Measurements from ENCODE around the gene ZC3HAV1.
"Not testable (repeated sequence)": the region's sequence is repeated elsewhere in the genome, so short reads cannot be mapped to it uniquely, and the experiment has no call there.

Gene ZC3HAV1

DNA sequence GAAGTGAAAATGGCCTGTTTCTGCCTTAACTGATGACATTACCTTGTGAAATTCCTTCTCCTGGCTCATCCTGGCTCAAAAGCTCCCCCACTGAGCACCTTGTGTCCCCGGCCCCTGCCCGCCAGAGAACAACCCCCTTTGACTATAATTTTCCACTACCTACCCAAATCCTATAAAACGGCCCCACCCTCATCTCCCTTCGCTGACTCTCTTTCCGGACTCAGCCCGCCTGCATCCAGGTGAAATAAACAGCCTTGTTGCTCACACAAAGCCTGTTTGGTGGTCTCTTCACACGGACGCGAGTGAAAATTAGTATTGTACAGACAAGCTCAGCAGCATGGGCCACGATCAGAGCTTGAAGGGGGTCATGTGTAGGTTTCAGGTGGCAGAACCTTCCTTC lies 16.0 kb downstream of the ZC3HAV1 start:
- not testable (repeated sequence) for H3K36me3 ChIP-seq (ENCODE audit: control insufficient read depth, insufficient read depth, low read length); H3K4me1 ChIP-seq (ENCODE audit: control insufficient read depth, insufficient read depth, low read length); H3K27me3 ChIP-seq (ENCODE audit: control insufficient read depth, insufficient read depth, low read length); H3K4me3 ChIP-seq (ENCODE audit: low read length); H3K27ac ChIP-seq (ENCODE audit: low read depth, low read length); H3K9ac ChIP-seq (ENCODE audit: low read length)

DNA sequence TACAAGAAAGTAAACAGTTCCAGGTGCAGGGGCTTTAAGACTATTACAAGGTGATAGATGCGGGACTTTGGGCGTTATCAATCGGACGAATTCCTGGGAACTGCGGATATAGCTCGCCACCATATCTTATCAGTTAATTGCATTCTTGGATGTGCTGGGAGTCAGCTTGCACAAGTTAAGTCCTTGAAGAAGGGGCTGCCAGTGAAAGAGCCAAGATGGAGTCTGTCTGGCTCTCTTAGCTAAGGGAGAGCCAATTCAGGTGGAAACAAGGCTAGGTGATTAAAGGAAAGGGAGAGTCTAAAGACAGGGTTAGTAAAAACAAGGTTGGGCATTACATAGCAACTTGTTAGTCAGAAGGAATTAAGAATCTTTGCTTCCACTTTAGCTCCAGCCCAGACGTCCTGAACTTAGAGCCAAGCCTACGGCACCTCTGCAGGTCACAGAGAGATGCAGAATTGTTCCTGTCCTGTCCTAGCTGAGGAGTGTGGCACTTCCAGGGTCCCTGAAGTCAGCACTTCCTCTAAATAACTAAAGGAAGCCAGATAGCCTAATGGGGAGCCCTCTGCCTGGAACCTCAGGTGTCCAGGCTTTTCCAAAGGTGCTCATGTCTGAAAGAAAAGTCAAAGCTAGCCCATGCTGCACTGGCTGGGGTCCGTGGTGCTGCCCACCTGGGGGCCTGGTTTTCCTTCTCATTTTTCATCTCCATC lies 17.3 kb downstream of the ZC3HAV1 start:
- no peaks in the 10 kb centered on the region for H3K4me1 ChIP-seq (ENCODE audit: control insufficient read depth, insufficient read depth, low read length)
- H3K9ac ChIP-seq (ENCODE audit: low read length), result no peak overlapping the region
- H3K27ac ChIP-seq (ENCODE audit: low read depth, low read length), result no peak overlapping the region
- peaks cover 8% of the 10 kb centered on the region for H3K36me3 ChIP-seq (ENCODE audit: control insufficient read depth, insufficient read depth, low read length)
- no peaks in the 10 kb centered on the region for H3K27me3 ChIP-seq (ENCODE audit: control insufficient read depth, insufficient read depth, low read length)
- no peak overlapping the region for H3K4me3 ChIP-seq (ENCODE audit: low read length)

DNA sequence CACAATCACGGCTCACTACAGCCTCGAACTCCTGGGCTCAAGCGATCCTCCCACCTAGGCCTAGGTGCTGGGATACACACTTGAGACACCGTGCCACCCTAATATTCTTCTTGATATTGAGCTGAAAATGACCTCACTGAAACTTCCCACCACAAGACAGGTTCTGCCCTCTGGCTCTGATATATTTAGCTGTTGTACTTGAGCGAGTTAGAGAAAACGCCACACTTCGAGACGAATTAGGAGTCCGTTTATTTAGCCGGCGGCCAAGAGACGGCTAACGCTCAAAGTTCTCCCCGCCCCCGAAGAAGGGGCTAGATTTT lies 17.9 kb downstream of the ZC3HAV1 start:
- Histone ChIP-seq H3K27me3 (ENCODE audit: control insufficient read depth, insufficient read depth, low read length) (no peaks in the 10 kb centered on the region), H3K4me3 (ENCODE audit: low read length) (no peak overlapping the region), H3K4me1 (ENCODE audit: control insufficient read depth, insufficient read depth, low read length) (no peaks in the 10 kb centered on the region), H3K9ac (ENCODE audit: low read length) (no peak overlapping the region), H3K36me3 (ENCODE audit: control insufficient read depth, insufficient read depth, low read length) (peaks cover 13% of the 10 kb centered on the region), H3K27ac (ENCODE audit: low read depth, low read length) (no peak overlapping the region)

DNA sequence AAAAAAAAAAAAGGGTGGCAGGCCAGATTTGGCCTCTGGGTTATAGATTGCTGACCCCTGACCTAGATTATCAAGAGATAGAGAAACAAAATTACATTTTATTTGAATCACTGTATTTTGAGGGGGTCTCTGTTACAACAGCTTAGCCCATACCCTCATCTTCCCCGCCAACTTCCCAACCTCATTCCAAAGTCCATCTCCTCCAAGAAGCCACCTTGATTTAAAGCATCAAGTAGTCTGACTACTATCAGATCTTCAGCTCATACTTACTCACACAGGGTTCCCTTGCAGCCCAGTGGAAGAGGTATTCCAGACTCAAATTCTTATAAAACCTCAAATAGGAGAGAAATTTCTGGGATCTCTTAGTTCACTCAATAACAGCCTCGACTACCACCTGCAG lies 20.4 kb downstream of the ZC3HAV1 start:
- Histone ChIP-seq H3K36me3 (ENCODE audit: control insufficient read depth, insufficient read depth, low read length) (peaks cover 17% of the 10 kb centered on the region), H3K4me1 (ENCODE audit: control insufficient read depth, insufficient read depth, low read length) (no peaks in the 10 kb centered on the region), H3K4me3 (ENCODE audit: low read length) (no peak overlapping the region), H3K27ac (ENCODE audit: low read depth, low read length) (no peak overlapping the region), H3K27me3 (ENCODE audit: control insufficient read depth, insufficient read depth, low read length) (no peaks in the 10 kb centered on the region), H3K9ac (ENCODE audit: low read length) (no peak overlapping the region)

DNA sequence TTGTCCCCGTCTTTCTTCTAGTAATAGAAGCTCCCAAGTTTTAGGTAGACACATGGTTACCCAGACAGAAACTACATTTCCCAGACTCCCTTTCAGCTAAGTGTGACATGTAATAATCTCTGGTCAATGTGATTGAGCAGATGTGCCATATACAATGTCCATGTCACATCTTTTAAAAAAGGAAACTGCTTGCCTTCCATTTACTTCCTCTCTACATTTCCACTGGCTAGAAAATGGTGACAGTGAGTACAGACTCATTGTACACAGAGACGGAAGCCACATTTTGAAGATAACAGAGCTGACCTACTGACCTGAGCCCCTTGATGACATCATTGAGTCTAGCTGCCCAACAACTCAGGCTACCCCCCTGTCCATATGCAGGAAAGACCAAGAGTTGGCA lies 21.3 kb downstream of the ZC3HAV1 start:
- Histone ChIP-seq H3K4me1 (ENCODE audit: control insufficient read depth, insufficient read depth, low read length) (no peaks in the 10 kb centered on the region), H3K27me3 (ENCODE audit: control insufficient read depth, insufficient read depth, low read length) (no peaks in the 10 kb centered on the region), H3K27ac (ENCODE audit: low read depth, low read length) (no peak overlapping the region), H3K4me3 (ENCODE audit: low read length) (no peak overlapping the region), H3K9ac (ENCODE audit: low read length) (no peak overlapping the region), H3K36me3 (ENCODE audit: control insufficient read depth, insufficient read depth, low read length) (peaks cover 24% of the 10 kb centered on the region)

DNA sequence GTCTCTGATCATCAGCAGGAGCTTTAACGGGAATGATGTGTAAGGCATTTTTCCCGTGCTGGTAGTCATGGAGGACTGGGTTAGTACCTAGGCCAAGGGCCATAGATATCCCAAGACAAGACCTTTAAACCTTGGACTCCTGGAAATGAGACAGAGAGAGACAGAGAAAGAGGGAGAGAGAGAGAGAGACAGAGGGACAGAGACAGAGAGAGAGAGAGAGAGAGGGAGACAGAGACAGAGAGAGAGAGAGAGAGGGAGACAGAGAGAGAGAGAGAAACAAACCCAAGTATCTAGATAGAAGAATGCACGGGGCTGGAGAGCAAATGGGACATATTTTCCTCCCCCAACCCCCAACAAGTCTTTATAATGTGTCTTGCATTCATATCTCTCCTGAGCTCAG lies 22.3 kb downstream of the ZC3HAV1 start:
- Histone ChIP-seq H3K4me3 (ENCODE audit: low read length) (no peak overlapping the region), H3K27ac (ENCODE audit: low read depth, low read length) (no peak overlapping the region), H3K9ac (ENCODE audit: low read length) (no peak overlapping the region), H3K4me1 (ENCODE audit: control insufficient read depth, insufficient read depth, low read length) (no peaks in the 10 kb centered on the region), H3K36me3 (ENCODE audit: control insufficient read depth, insufficient read depth, low read length) (peaks cover 29% of the 10 kb centered on the region), H3K27me3 (ENCODE audit: control insufficient read depth, insufficient read depth, low read length) (no peaks in the 10 kb centered on the region)

DNA sequence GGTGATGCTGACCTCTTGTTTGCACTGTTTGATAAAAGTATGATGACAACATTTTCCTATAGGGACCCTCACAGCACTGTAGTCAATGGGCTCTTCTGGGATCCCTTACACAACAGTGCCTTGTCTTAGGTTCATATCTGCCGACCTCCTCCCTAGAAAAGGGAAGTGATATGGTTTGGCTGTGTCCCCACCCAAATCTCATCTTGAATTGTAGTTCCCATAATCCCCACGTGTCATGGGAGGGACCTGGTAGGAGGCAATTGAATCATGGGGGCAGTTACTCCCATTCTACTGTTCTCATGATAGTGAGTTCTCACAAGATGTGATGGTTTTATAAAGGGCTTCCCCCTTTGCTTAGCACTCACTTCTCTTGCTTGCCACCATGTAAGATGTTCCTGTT lies 23.1 kb downstream of the ZC3HAV1 start:
- H3K36me3 ChIP-seq (ENCODE audit: control insufficient read depth, insufficient read depth, low read length), result peaks cover 29% of the 10 kb centered on the region
- no peaks in the 10 kb centered on the region for H3K4me1 ChIP-seq (ENCODE audit: control insufficient read depth, insufficient read depth, low read length)
- no peak overlapping the region for H3K4me3 ChIP-seq (ENCODE audit: low read length)
- H3K9ac ChIP-seq (ENCODE audit: low read length), result no peak overlapping the region
- no peak overlapping the region for H3K27ac ChIP-seq (ENCODE audit: low read depth, low read length)
- H3K27me3 ChIP-seq (ENCODE audit: control insufficient read depth, insufficient read depth, low read length), result no peaks in the 10 kb centered on the region

DNA sequence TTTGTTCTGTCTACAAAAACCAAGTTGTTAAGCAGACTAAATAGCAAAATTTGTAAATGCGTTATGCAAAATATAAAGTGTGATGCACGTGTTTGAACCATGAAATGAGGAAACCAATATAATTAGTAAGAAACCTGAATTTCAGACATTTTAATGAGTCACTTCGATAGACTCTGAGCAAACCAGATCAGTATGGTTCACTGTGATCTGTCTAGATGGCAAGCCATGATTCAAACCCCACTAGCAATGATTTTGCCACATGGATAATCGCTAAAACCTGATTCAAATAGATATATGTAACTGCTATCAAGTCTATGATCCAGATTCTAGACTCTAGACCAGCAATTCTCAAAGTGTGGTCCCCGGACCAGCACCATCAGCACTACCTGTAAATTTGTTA lies 24.8 kb downstream of the ZC3HAV1 start:
- Histone ChIP-seq H3K36me3 (ENCODE audit: control insufficient read depth, insufficient read depth, low read length) (peaks cover 32% of the 10 kb centered on the region), H3K27me3 (ENCODE audit: control insufficient read depth, insufficient read depth, low read length) (no peaks in the 10 kb centered on the region), H3K9ac (ENCODE audit: low read length) (no peak overlapping the region), H3K4me3 (ENCODE audit: low read length) (no peak overlapping the region), H3K4me1 (ENCODE audit: control insufficient read depth, insufficient read depth, low read length) (no peaks in the 10 kb centered on the region), H3K27ac (ENCODE audit: low read depth, low read length) (no peak overlapping the region)

DNA sequence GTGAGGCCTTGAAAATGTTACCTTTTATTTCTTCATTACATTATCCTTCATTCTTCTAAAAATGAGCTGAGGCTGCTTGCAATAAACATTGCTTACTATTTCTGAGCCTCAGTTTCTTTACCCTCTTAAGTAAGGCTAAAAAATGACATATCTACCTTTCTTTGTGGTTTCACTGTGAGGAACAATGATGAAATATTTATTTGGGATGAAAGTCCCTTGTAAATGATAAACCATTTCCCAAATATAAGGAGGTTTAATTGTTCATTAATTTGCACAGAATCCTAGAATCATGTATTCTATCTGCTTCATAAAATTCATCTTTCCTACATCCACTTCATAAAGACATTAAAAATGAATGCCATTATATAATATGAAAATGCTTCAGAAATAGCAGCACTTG lies 27.9 kb downstream of the ZC3HAV1 start:
- no peak overlapping the region for H3K9ac ChIP-seq (ENCODE audit: low read length)
- H3K27ac ChIP-seq (ENCODE audit: low read depth, low read length), result no peak overlapping the region
- H3K4me3 ChIP-seq (ENCODE audit: low read length), result no peak overlapping the region
- no peaks in the 10 kb centered on the region for H3K27me3 ChIP-seq (ENCODE audit: control insufficient read depth, insufficient read depth, low read length)
- H3K36me3 ChIP-seq (ENCODE audit: control insufficient read depth, insufficient read depth, low read length), result peaks cover 26% of the 10 kb centered on the region
- no peaks in the 10 kb centered on the region for H3K4me1 ChIP-seq (ENCODE audit: control insufficient read depth, insufficient read depth, low read length)

DNA sequence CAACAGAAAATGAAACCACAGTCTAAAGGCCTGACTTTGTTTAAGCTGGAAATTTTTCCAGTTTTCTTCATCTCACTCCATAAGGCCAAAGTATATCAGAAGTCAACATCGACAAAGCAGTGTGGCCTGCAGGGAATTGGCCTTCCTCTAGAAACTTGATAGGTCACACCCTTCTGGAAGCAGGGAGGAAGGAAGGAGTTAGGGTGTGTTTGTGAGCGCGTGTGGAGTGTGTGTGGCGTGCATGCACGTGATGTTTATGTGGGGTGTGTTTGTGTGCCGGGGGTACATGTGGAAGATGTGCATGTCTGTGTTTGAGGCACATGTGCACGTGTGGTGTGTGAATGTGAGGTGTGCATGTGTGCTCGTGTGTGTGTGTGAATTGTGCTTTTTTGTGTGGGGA lies 28.6 kb downstream of the ZC3HAV1 start:
- Histone ChIP-seq H3K27ac (ENCODE audit: low read depth, low read length) (no peak overlapping the region), H3K27me3 (ENCODE audit: control insufficient read depth, insufficient read depth, low read length) (no peaks in the 10 kb centered on the region), H3K4me1 (ENCODE audit: control insufficient read depth, insufficient read depth, low read length) (no peaks in the 10 kb centered on the region), H3K4me3 (ENCODE audit: low read length) (no peak overlapping the region), H3K9ac (ENCODE audit: low read length) (no peak overlapping the region), H3K36me3 (ENCODE audit: control insufficient read depth, insufficient read depth, low read length) (peaks cover 27% of the 10 kb centered on the region)

DNA sequence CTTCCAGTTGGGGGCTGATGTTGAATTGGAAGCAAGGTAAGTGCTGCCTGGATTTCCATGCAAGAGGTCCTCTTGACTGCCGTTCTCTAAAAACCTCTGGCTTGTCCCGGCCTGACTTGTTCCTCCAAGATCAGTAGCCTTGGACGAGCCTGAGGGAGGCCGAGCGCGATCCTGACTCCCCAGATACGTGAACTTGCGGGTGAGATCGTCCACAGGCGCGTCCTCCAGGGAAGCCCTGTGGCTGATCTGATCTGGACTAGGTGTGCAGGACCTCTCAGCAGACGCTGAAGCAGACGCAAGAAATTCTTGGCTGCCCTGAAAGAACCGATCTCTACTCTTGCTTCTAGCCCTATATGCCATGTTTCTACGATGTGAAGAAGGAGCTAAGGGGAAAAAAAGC lies 29.7 kb downstream of the ZC3HAV1 start:
- Histone ChIP-seq H3K4me3 (ENCODE audit: low read length) (no peak overlapping the region), H3K27ac (ENCODE audit: low read depth, low read length) (no peak overlapping the region), H3K36me3 (ENCODE audit: control insufficient read depth, insufficient read depth, low read length) (peaks cover 27% of the 10 kb centered on the region), H3K27me3 (ENCODE audit: control insufficient read depth, insufficient read depth, low read length) (no peaks in the 10 kb centered on the region), H3K9ac (ENCODE audit: low read length) (no peak overlapping the region), H3K4me1 (ENCODE audit: control insufficient read depth, insufficient read depth, low read length) (no peaks in the 10 kb centered on the region)

DNA sequence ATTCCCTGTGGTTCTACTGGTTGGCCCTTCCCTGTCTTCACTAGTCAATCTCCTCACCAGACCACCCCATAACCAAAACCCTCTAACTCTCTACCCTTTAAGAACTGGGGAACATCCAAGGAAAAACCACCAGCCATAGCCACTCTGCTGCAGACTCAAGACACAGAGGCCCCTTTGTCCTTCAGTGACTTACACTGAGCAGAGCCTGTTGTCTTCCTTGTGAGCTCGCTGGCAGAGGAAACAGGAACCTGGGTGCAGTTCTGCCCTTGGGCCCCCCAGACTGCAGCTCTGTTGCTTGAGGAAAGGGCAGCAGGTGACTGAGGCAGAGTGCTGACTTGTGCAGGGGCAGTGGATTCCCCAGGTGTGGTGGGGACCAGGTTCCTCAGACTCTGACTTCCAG lies 30.6 kb downstream of the ZC3HAV1 start:
- H3K36me3 ChIP-seq (ENCODE audit: control insufficient read depth, insufficient read depth, low read length), result peaks cover 24% of the 10 kb centered on the region
- no peaks in the 10 kb centered on the region for H3K27me3 ChIP-seq (ENCODE audit: control insufficient read depth, insufficient read depth, low read length)
- H3K4me3 ChIP-seq (ENCODE audit: low read length), result no peak overlapping the region
- no peaks in the 10 kb centered on the region for H3K4me1 ChIP-seq (ENCODE audit: control insufficient read depth, insufficient read depth, low read length)
- H3K27ac ChIP-seq (ENCODE audit: low read depth, low read length), result no peak overlapping the region
- no peak overlapping the region for H3K9ac ChIP-seq (ENCODE audit: low read length)

DNA sequence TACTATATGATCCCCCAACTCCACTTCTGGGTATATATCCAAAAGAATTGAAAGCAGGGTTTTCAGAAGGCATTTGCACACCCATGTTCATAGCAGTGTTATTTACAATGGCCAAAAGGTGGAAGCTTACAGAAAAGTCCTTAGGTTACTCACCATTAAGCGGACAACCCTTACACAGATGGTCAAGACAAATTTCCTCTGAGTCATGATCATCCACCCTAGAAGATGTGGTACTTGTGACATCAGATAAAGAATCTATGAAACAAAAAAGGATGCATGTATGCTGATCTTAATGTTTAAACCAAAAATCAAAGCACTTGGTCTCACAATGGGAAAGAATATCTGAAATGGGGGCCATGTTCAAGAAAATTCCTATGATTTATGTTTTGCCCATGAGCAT lies 31.1 kb downstream of the ZC3HAV1 start:
- no peaks in the 10 kb centered on the region for H3K4me1 ChIP-seq (ENCODE audit: control insufficient read depth, insufficient read depth, low read length)
- H3K36me3 ChIP-seq (ENCODE audit: control insufficient read depth, insufficient read depth, low read length), result peaks cover 23% of the 10 kb centered on the region
- H3K9ac ChIP-seq (ENCODE audit: low read length), result no peak overlapping the region
- H3K27ac ChIP-seq (ENCODE audit: low read depth, low read length), result no peak overlapping the region
- no peaks in the 10 kb centered on the region for H3K27me3 ChIP-seq (ENCODE audit: control insufficient read depth, insufficient read depth, low read length)
- no peak overlapping the region for H3K4me3 ChIP-seq (ENCODE audit: low read length)

All from rectal smooth muscle tissue (tissue), 1 donor.